Liver (tissue), 9 donors: ENCODE measurements around the gene ROPN1L. TPM values are rescaled to one million over a fixed set of nuclear protein-coding genes. Genes with fewer than 3 reads are reported as not detected.

Experiments used
- DNase-seq: peaks from one replicate; pipeline ENCODE4 v3.0.0-alpha.2; 2017; ENCODE audit warnings: low spot score
- H3K27ac ChIP-seq, 2 donors: one replicate each; pipeline ENCODE4 v1.7.0; 2013; ENCODE audit warnings: inconsistent platforms in 2 of 2, low read length in 2 of 2, control low read depth in 1 of 2, low read depth in 1 of 2, mild to moderate bottlenecking in 1 of 2
- H3K27me3 ChIP-seq, 4 donors: one replicate each; pipeline versions ENCODE4 v1.6.1 to v1.7.0; 2013; ENCODE audit warnings: low read length in 3 of 4, inconsistent platforms in 1 of 4, mild to moderate bottlenecking in 1 of 4, moderate library complexity in 1 of 4; ENCODE audit not compliant: control insufficient read depth in 4 of 4, insufficient read depth in 4 of 4
- H3K36me3 ChIP-seq, 4 donors: one replicate each; pipeline versions ENCODE4 v1.6.1 to v1.7.0; 2013; ENCODE audit warnings: low read length in 3 of 4, mild to moderate bottlenecking in 3 of 4, low read depth in 1 of 4, moderate library complexity in 1 of 4; ENCODE audit not compliant: control insufficient read depth in 4 of 4, insufficient read depth in 3 of 4
- H3K4me1 ChIP-seq, 4 donors: one replicate each; pipeline versions ENCODE4 v1.6.1 to v1.7.0; 2013; ENCODE audit warnings: low read length in 3 of 4, mild to moderate bottlenecking in 3 of 4, moderate library complexity in 1 of 4; ENCODE audit not compliant: control insufficient read depth in 4 of 4, insufficient read depth in 4 of 4
- H3K4me3 ChIP-seq, 3 donors: one replicate each; pipeline versions ENCODE4 v1.6.1 to v1.7.0; 2013; ENCODE audit warnings: low read length in 3 of 3, control low read depth in 1 of 3, low read depth in 1 of 3, mild to moderate bottlenecking in 1 of 3
- H3K9ac ChIP-seq, 2 donors: one replicate each; pipeline ENCODE4 v1.7.0; 2013; ENCODE audit warnings: low read length in 2 of 2, mild to moderate bottlenecking in 2 of 2, moderate library complexity in 2 of 2, control low read depth in 1 of 2, low read depth in 1 of 2
- H3K9me3 ChIP-seq, 4 donors: one replicate each; pipeline versions ENCODE4 v1.6.1 to v1.7.0; 2013; ENCODE audit warnings: low read length in 3 of 4; ENCODE audit not compliant: control insufficient read depth in 4 of 4
- ATF3 ChIP-seq: IDR thresholded peaks from 2 replicates; pipeline ENCODE4 v1.6.1; 2016; ENCODE audit warnings: antibody characterized with exemption
- CTCF ChIP-seq: fragments of 150-350 bp; IDR thresholded peaks from 2 replicates; pipeline ENCODE4 v1.5.1; 2017; ENCODE audit warnings: improper control_type of control experiment, low read depth, low read length; ENCODE audit not compliant: missing input control
- EGR1 ChIP-seq, 2 donors: IDR thresholded peaks; 2 replicates each; pipeline ENCODE4 v1.6.1; 2016 to 2018; ENCODE audit warnings: antibody characterized with exemption in 2 of 2, low read depth in 2 of 2
- FOXA1 ChIP-seq: IDR thresholded peaks from 2 replicates; pipeline ENCODE4 v1.6.1; 2016; ENCODE audit warnings: antibody characterized with exemption
- FOXA2 ChIP-seq: IDR thresholded peaks from 2 replicates; pipeline ENCODE4 v1.6.1; 2016; ENCODE audit warnings: antibody characterized with exemption
- GABPA ChIP-seq, 2 donors: IDR thresholded peaks in 1 of 2; conservative IDR thresholded peaks in 1 of 2; 2 replicates each; pipeline ENCODE4 v1.6.1; 2016; ENCODE audit warnings: antibody characterized with exemption in 2 of 2, mild to moderate bottlenecking in 1 of 2, moderate library complexity in 1 of 2
- HNF4A ChIP-seq, 2 donors: conservative IDR thresholded peaks; 2 replicates each; pipeline ENCODE4 v1.6.1; 2016; ENCODE audit warnings: antibody characterized with exemption in 2 of 2, mild to moderate bottlenecking in 2 of 2
- HNF4G ChIP-seq: IDR thresholded peaks from 2 replicates; pipeline ENCODE4 v1.6.1; 2016; ENCODE audit warnings: antibody characterized with exemption
- JUND ChIP-seq, 2 donors: IDR thresholded peaks; 2 replicates each; pipeline ENCODE4 v1.6.1; 2016; ENCODE audit warnings: antibody characterized with exemption in 2 of 2
- MAX ChIP-seq: IDR thresholded peaks from 2 replicates; pipeline ENCODE4 v1.6.1; 2016; ENCODE audit warnings: antibody characterized with exemption
- NR2F2 ChIP-seq: IDR thresholded peaks from 2 replicates; pipeline ENCODE4 v1.6.1; 2016; ENCODE audit warnings: antibody characterized with exemption
- RAD21 ChIP-seq, 2 donors: IDR thresholded peaks; 2 replicates each; pipeline ENCODE4 v1.6.1; 2016; ENCODE audit warnings: antibody characterized with exemption in 2 of 2, mild to moderate bottlenecking in 2 of 2
- REST ChIP-seq: IDR thresholded peaks from 2 replicates; pipeline ENCODE4 v1.6.1; 2016; ENCODE audit warnings: antibody characterized with exemption, mild to moderate bottlenecking
- RXRA ChIP-seq, 2 donors: IDR thresholded peaks; 2 replicates each; pipeline ENCODE4 v1.6.1; 2017 to 2018; ENCODE audit warnings: antibody characterized with exemption in 2 of 2, mild to moderate bottlenecking in 1 of 2
- SP1 ChIP-seq: IDR thresholded peaks from 2 replicates; pipeline ENCODE4 v1.6.1; 2018; ENCODE audit warnings: antibody characterized with exemption, mild to moderate bottlenecking
- TAF1 ChIP-seq: conservative IDR thresholded peaks from 2 replicates; pipeline ENCODE4 v1.6.1; 2016; ENCODE audit warnings: antibody characterized with exemption, mild to moderate bottlenecking
- YY1 ChIP-seq: IDR thresholded peaks from 2 replicates; pipeline ENCODE4 v1.6.1; 2016; ENCODE audit warnings: antibody characterized with exemption, mild to moderate bottlenecking
- ZBTB33 ChIP-seq: IDR thresholded peaks from 2 replicates; pipeline ENCODE4 v1.6.1; 2016; ENCODE audit warnings: antibody characterized with exemption
- WGBS: extraction: QIAGEN DNeasy Blood & Tissue Kit; methylation state at CpG from one replicate; pipeline ENCODE4 v1.1.7; 2013; 5-methylcytosine and 5-hydroxymethylcytosine counted together
- polyA plus RNA-seq, 2 donors: library from polyadenylated mRNA; stranded (reverse) in 1 of 2; unstranded in 1 of 2; fragments of 200-250 nt in 1 of 2; fragments of >200 nt in 1 of 2; fragmentation: Nextera tagmentation in 1 of 2; extraction: Ambion mirVana in 1 of 2; gene quantifications; one replicate each; pipeline versions ENCODE4 v1.2.1 to v1.2.3, GENCODE V29; 2013 to 2015
- total RNA-seq, 2 donors: library from RNA; depleted of rRNA; stranded (reverse); fragments of >200 nt; gene quantifications; one replicate each; pipeline ENCODE4 v1.2.3, GENCODE V29; 2014
- donor health status: healthy.
- donor health status: healthy.
- donor health status: healthy.
- donor health status: healthy.
- donor health status: healthy.

The ROPN1L gene
- total and polyA plus RNA-seq, 4 donors: 0.25 to 1.3 (median 0.87) TPM

- Histone ChIP-seq H3K4me3 (no peak overlapping the region), H3K4me1 (peaks cover 4 to 30% (median 14%) of the 10 kb centered on the region in 4 donors), H3K9ac (no peak overlapping the region), H3K27me3 (no peaks in the 10 kb centered on the region), H3K9me3 (no peaks in the 10 kb centered on the region), H3K27ac (no peak overlapping the region), H3K36me3 (no peaks in the 10 kb centered on the region)
- WGBS: 95% methylated on average over 12 of the region's 12 CpGs
- DNase-seq: no peak
- TF ChIP-seq NR2F2: no peak
- TF ChIP-seq JUND (IDR thresholded peaks at IDR 0.05): no peak
- no peak for TF ChIP-seq CTCF
- no peak for TF ChIP-seq MAX
- no peak for TF ChIP-seq HNF4A (conservative IDR thresholded peaks at IDR 0.05)
- no peak for TF ChIP-seq HNF4G
- TF ChIP-seq SP1: no peak
- no peak for TF ChIP-seq RAD21 (IDR thresholded peaks at IDR 0.05)
- no peak for TF ChIP-seq GABPA (IDR thresholded peaks at IDR 0.05 in 1 of 2, conservative IDR thresholded peaks at IDR 0.05 in 1 of 2)
- no peak for TF ChIP-seq FOXA1
- no peak for TF ChIP-seq RXRA (IDR thresholded peaks at IDR 0.05)
- no peak for TF ChIP-seq REST
- no peak for TF ChIP-seq EGR1 (IDR thresholded peaks at IDR 0.05; ENCODE audit: low read depth in 2 of 2)
- TF ChIP-seq YY1: no peak
- no peak for TF ChIP-seq TAF1
- no peak for TF ChIP-seq FOXA2
- no peak for TF ChIP-seq ATF3
- no peak for TF ChIP-seq ZBTB33
Observed at GRCh38 chr5:10461041-10461440, 19.4 kb downstream of the ROPN1L start.
